GM13976 (cell line): ENCODE results near the gene SMS.

Experiments used
- DNase-seq: peaks from one replicate; pipeline ENCODE4 v3.0.0; 2012; ENCODE audit warnings: low spot score
- CTCF ChIP-seq: IDR thresholded peaks from 2 replicates; pipeline ENCODE4 v1.5.1; 2012; ENCODE audit warnings: borderline replicate concordance, mild to moderate bottlenecking; ENCODE audit not compliant: insufficient read depth; ENCODE audit errors: extremely low read depth, missing control alignments, control extremely low read depth
- in situ Hi-C: fragments of 300-500 bp; cut with MboI; formaldehyde crosslinking; loops from one replicate; pipeline ENCODE4 v1.12.0; 2022; ENCODE audit warnings: low sequenced_read_pairs, mixed read lengths, inconsistent platforms; ENCODE audit not compliant: unreplicated experiment

Gene SMS

DNA sequence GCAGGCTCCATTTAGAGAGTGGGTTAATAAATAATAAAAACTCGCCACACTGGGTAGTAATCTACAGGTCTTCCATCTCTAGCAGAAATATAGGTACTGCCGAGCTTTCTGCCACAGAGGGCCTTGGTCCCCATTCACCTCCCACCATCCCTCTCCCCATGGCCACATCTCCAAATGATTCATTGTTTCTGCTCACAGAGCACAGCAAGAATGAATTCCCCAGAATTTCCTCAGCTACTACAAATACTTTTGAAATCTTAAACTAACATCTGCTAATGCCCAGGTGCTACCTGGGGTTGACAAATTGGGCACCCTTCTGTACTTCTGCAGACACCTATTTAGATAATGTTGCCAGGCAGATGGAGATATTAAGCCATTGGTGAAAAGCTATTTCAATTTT, 96.7 kb downstream of the SMS start:
- TF ChIP-seq CTCF, result no peak
- DNase-seq, result no peak
- in situ Hi-C loops, result no loop called here

DNA sequence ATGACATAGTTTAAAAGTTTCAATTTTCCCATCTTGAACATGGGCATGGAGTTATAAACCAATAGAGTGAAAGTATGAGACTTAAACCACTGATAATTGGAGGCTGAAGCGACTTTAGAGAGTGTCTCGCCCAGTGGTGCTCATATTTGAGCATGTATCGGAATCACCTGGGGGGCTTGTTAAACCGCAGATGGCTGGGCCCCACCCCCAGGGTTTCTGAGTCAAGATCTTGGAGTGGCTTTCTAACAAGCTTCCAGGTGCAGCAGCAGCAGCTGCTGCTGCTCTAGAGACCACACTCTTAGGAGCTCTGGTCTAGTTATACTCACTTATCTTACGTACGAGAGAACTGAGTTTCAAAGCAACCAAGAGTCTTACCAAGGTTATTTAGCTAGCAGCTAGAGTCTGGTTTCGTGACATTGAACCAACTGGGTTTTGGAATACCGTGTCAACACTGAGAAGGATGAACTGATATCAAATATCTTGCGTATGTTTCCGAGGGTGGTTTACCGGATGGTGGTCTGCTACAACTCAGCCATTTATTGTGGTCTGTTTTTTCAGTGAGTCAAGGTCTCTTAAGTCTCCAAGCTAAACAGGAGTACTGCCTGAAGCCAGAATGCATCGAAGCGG, 97.5 kb downstream of the SMS start:
- no peak for DNase-seq
- in situ Hi-C loops, result no loop called here

GRCh38 chrX:22039541-22039940, 99.0 kb downstream of the SMS start:
- TF ChIP-seq CTCF, result no peak
- in situ Hi-C loops, result no loop called here

More for the DNA sequence above, 97.5 kb downstream of the SMS start:
- TF ChIP-seq CTCF, result no peak

DNA sequence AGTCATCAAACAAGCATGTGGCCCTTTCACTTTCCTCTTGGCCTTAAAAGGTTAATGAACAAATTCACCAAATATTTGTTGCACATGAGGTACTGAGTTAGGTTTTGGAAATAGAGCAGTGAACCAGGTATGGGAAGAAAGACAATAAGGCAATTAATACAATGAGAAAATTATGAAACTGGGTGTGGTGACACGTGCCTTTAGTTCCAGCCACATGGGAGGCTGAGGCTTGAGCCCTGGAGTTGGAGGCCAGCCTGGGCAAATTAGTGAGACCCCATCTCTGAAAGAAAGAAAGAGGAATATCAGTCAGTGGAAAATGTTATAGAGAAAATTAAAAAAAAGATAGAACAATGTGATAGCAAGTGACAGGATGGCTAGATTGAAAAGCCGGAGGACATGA, 99.7 kb downstream of the SMS start:
- TF ChIP-seq CTCF, result no peak
- DNase-seq, result no peak
- in situ Hi-C loops, result no loop called here

More at GRCh38 chrX:22039541-22039940, 99.0 kb downstream of the SMS start:
- no peak for DNase-seq

- in situ Hi-C loops, result no loop called here
- DNase-seq, result no peak
- TF ChIP-seq CTCF, result no peak
Observed at GRCh38 chrX:22041907-22042530, 101.5 kb downstream of the SMS start.

- in situ Hi-C loops, result no loop called here
- no peak for DNase-seq
- no peak for TF ChIP-seq CTCF
Observed at GRCh38 chrX:22043872-22044271, 103.4 kb downstream of the SMS start.
